OCI-LY1 (cell line): ENCODE data around the gene ETFDH.

Experiments used
- H2AFZ ChIP-seq: fragments of 200-600 bp; sonication (generic), shearing (Covaris generic); 2 replicates; pipeline ENCODE4 v1.6.0; 2014; ENCODE audit warnings: antibody characterized with exemption, mild to moderate bottlenecking, low read length
- H3F3A ChIP-seq: fragments of 200-600 bp; sonication (generic), shearing (Covaris generic); 2 replicates; pipeline ENCODE4 v1.6.0; 2014; ENCODE audit warnings: mild to moderate bottlenecking, antibody characterized with exemption, low read length, moderate library complexity; ENCODE audit not compliant: insufficient read depth
- H3K27ac ChIP-seq: fragments of 200-600 bp; sonication (generic); 2 replicates; pipeline ENCODE4 v1.5.1; 2014; ENCODE audit warnings: low read length, mixed run types, mild to moderate bottlenecking, low read depth; ENCODE audit not compliant: poor library complexity, severe bottlenecking
- H3K27me3 ChIP-seq: fragments of 200-600 bp; sonication (generic); 2 replicates; pipeline ENCODE4 v1.6.0; 2014; ENCODE audit warnings: antibody characterized with exemption, mild to moderate bottlenecking, low read length, moderate library complexity; ENCODE audit not compliant: insufficient read depth
- H3K36me3 ChIP-seq: fragments of 200-600 bp; sonication (generic); 2 replicates; pipeline ENCODE4 v1.6.1; 2014; ENCODE audit warnings: mild to moderate bottlenecking, antibody characterized with exemption, low read length, moderate library complexity, mixed read lengths; ENCODE audit not compliant: insufficient read depth
- H3K4me1 ChIP-seq: fragments of 200-600 bp; sonication (generic); 2 replicates; pipeline ENCODE4 v1.5.1; 2014; ENCODE audit warnings: mild to moderate bottlenecking, low read length, moderate library complexity; ENCODE audit not compliant: insufficient read depth, severe bottlenecking
- H3K4me2 ChIP-seq: fragments of 200-600 bp; sonication (generic), shearing (Covaris generic); 2 replicates; pipeline ENCODE4 v1.6.1; 2014; ENCODE audit warnings: low read length
- H3K4me3 ChIP-seq: fragments of 200-600 bp; sonication (generic); 2 replicates; pipeline ENCODE4 v1.5.1; 2014; ENCODE audit warnings: low read length, low read depth, mild to moderate bottlenecking, mixed read lengths; ENCODE audit not compliant: poor library complexity, severe bottlenecking
- H3K79me2 ChIP-seq: fragments of 200-600 bp; shearing (Covaris generic); 2 replicates; pipeline ENCODE4 v1.6.1; 2016; ENCODE audit warnings: mixed run types, low read length, mixed read lengths; ENCODE audit not compliant: insufficient read depth
- H3K9ac ChIP-seq: fragments of 200-600 bp; sonication (generic), shearing (Covaris generic); 2 replicates; pipeline ENCODE4 v1.6.1; 2014; ENCODE audit warnings: mild to moderate bottlenecking, low read length, mixed read lengths
- H3K9me2 ChIP-seq: fragments of 200-600 bp; sonication (generic), shearing (Covaris generic); 2 replicates; pipeline ENCODE4 v1.6.1; 2014; ENCODE audit warnings: low read depth, mild to moderate bottlenecking, low read length, mixed read lengths
- H3K9me3 ChIP-seq: fragments of 200-600 bp; shearing (Covaris generic); 2 replicates; pipeline ENCODE4 v1.6.1; 2014; ENCODE audit warnings: low read length, mixed read lengths
- H4K20me1 ChIP-seq: fragments of 200-600 bp; sonication (generic), shearing (Covaris generic); 2 replicates; pipeline ENCODE4 v1.6.0; 2016; ENCODE audit warnings: mild to moderate bottlenecking, low read length; ENCODE audit not compliant: insufficient read depth
- CTCF ChIP-seq: fragments of 200-600 bp; sonication (generic), shearing (Covaris generic); IDR thresholded peaks from 2 replicates; pipeline ENCODE4 v1.5.1; 2017; ENCODE audit warnings: mild to moderate bottlenecking, antibody characterized with exemption, low read length, moderate library complexity, mixed read lengths
- EZH2 ChIP-seq: fragments of 200-600 bp; sonication (generic), shearing (Covaris generic); IDR thresholded peaks from 2 replicates; pipeline ENCODE4 v1.8.0; 2017; ENCODE audit warnings: borderline replicate concordance, mixed run types, mild to moderate bottlenecking, antibody characterized with exemption, low read length, moderate library complexity, mixed read lengths

Gene ETFDH

GRCh38 chr4:158681629-158682028 is 9.5 kb downstream of the ETFDH start:
- H4K20me1 ChIP-seq, result no peaks in the 10 kb centered on the region
- no peaks in the 10 kb centered on the region for H3K79me2 ChIP-seq
- no peak overlapping the region for H3K4me2 ChIP-seq
- H3K36me3 ChIP-seq, result no peaks in the 10 kb centered on the region
- H3K4me3 ChIP-seq, result no peak overlapping the region
- TF ChIP-seq EZH2 (no peak), CTCF (no peak)
- H3K27ac ChIP-seq, result no peak overlapping the region
- no peaks in the 10 kb centered on the region for H3K9me3 ChIP-seq
- no peaks in the 10 kb centered on the region for H3K4me1 ChIP-seq
- no peak overlapping the region for H2AFZ ChIP-seq
- H3F3A ChIP-seq, result no peaks in the 10 kb centered on the region
- H3K9ac ChIP-seq, result no peak overlapping the region
- no peaks in the 10 kb centered on the region for H3K9me2 ChIP-seq
- H3K27me3 ChIP-seq, result no peaks in the 10 kb centered on the region

GRCh38 chr4:158682066-158682465 is 10.0 kb downstream of the ETFDH start:
- no peak for TF ChIP-seq EZH2
- no peak for TF ChIP-seq CTCF
- no peak overlapping the region for H2AFZ ChIP-seq
- H3K9me2 ChIP-seq, result no peaks in the 10 kb centered on the region
- no peaks in the 10 kb centered on the region for H3F3A ChIP-seq
- no peak overlapping the region for H3K4me3 ChIP-seq
- no peaks in the 10 kb centered on the region for H4K20me1 ChIP-seq
- H3K79me2 ChIP-seq, result no peaks in the 10 kb centered on the region
- no peaks in the 10 kb centered on the region for H3K4me1 ChIP-seq
- H3K36me3 ChIP-seq, result no peaks in the 10 kb centered on the region
- no peak overlapping the region for H3K27ac ChIP-seq
- H3K9ac ChIP-seq, result no peak overlapping the region
- H3K27me3 ChIP-seq, result no peaks in the 10 kb centered on the region
- no peaks in the 10 kb centered on the region for H3K9me3 ChIP-seq
- no peak overlapping the region for H3K4me2 ChIP-seq

GRCh38 chr4:158688813-158689212 is 16.7 kb downstream of the ETFDH start:
- Histone ChIP-seq H3K79me2 (no peaks in the 10 kb centered on the region), H3K36me3 (peaks cover 4% of the 10 kb centered on the region; the same call in 1 of the 2 replicates), H3K9ac (no peak overlapping the region), H3K4me2 (no peak overlapping the region), H3K4me3 (no peak overlapping the region), H3F3A (no peaks in the 10 kb centered on the region), H2AFZ (no peak overlapping the region), H3K9me2 (no peaks in the 10 kb centered on the region), H4K20me1 (no peaks in the 10 kb centered on the region), H3K27me3 (no peaks in the 10 kb centered on the region), H3K9me3 (no peaks in the 10 kb centered on the region), H3K27ac (no peak overlapping the region), H3K4me1 (no peaks in the 10 kb centered on the region)
- TF ChIP-seq CTCF, result no peak
- TF ChIP-seq EZH2, result no peak
